NOMO-1 treated with DMSO at 0.1 percent for 48 hours (cell line): ENCODE results near the gene FBXL5.

Experiments used
- DNase-seq: peaks from one replicate; lab custom pipeline; 2025; ENCODE audit not compliant: unreplicated experiment; lab: John Stamatoyannopoulos, UW

Gene FBXL5

DNA sequence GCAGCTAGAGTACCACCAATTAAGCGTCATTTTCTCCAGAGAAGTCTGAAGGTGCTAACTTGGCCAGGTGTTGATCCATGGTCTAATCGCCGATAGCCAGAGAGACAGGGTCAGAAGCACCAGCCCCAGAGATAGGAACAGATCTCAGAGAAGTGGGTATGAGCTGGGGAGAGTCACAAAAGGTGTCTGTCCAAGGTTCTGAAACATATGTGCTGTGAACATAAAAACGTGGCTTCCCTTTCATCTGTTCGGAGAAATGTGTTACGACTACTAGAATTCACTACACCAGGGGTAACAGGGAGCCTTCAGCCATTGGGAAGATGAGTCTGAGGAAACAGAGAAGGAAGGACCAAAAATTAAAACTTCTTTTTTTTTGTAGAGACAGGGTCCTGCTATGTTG lies 91.3 kb downstream of the FBXL5 start:
- DNase-seq: no peak

DNA sequence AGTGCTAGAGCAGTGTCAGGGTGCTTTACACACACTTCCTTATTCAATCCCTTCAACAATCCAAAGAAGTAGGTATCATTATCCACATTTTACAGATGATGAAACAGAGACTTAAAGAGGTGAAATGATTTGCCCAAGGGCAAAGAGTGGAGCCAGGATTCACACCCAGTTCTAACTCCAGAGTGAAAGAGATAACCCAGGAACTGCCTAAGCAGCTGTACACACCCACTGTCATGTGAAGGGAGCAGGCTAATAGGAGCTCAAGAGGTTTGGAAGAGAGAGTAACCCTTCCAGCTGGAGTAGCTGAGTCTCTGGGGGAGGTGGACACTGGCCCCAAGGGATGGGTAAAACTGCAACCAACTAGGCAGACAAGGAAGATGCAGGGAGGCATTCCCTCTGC lies 92.5 kb downstream of the FBXL5 start:
- no peak for DNase-seq

DNA sequence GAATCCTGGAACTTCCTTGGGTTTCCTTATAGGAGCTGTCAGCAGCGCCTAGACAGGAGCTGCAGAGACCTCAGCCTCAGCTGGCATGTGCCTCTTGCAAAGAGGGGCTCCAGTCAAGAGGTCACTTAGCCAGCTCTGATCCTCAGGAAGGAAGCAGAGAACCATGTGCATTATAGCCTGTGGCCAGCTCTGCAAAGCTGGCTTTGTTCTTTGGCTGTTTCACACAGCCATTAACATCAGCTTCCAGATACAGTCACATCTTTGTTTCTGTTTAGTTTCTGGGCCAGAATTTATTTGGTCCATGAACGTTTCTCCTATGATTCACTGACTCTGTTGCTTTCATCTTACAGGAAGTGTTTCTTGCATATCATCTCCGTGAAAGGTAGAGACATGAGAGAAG lies 93.0 kb downstream of the FBXL5 start:
- DNase-seq: no peak

DNA sequence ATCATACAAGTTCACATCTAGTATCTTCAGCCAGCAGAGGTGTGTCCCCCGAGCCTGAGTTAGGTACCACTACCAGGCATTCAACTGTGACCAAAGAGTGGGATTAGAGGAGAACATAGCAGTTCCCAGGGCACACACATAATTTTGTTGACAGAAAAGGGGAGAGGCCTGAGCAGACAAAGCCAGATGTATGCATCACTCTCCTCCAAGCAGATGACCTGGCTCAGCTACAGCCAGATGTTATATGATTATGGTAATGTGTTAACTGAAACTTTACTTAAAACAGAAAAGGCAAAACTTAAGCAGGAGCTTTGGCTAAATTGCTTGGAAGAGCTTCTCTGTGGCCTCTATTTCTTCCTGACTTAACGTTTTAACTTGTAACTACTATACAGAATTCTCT lies 96.6 kb downstream of the FBXL5 start:
- DNase-seq: no peak

DNA sequence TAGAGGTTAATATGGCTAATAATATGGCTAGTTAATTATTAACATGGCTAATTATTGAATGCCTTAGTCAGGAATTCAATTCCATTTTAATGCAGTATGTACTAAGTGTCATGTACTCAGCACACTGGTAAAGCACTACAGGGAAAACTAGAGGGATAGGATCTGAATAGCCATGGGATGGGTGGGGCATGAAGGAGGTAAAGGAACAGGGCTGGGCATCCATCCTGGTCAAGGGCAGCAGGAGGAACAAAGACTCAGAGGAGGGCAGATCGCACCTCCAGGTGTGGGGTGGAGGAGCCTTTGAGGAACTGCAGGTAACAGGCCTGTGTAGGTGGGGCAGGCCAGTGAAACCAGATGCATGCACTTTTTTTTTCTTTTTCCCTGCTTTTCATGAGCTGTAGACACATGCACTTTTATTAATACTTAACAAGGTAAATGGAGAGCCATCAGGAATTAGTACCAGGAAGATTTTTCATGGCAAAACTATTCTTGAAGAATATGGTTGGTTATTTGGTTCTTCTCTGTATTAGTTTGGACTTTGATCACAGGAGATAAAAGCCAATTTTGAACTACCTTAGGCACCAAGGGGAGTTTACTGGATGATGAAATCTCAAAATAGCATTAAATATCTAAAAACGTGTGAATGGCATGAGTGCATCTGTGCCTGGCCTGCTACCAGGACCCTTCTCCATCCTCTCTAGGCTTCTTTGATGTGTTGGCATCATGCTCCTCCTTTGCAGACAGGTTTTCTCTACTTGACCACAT lies 97.2 kb downstream of the FBXL5 start:
- DNase-seq: no peak

DNA sequence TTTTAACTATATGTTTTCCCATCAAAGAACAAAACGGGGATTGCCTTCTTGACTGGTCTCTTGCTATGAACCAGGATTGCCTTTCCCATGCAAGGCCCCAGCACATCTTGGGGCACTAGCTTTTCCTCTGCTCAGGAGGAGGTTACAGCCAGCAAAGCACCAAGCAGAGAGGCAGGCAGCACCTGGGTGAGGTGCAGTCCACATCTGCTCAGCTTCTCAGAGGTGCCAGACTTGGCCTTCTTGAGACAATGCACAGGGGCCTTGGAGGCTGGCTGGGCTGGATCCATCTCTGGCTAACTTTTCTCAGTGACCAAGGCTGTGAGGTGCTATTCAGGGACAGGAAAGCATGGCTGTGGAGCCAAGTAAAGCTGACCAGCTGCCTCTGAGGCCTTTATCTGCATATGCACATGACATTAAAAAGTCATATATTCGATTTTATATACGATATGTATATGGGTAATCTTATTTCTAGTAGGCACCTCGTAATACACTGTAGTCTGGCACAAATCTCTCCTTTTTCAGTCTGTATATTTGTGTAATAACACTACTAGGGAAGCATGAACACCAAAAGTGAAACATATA lies 98.6 kb downstream of the FBXL5 start:
- DNase-seq: no peak
